Measurements from ENCODE around the gene HIP1.
"Not testable (repeated sequence)": the region's sequence is repeated elsewhere in the genome, so short reads cannot be mapped to it uniquely, and the experiment has no call there.

The HIP1 gene

GRCh38 chr7:75740846-75741497 lies 2.2 kb upstream of the HIP1 start:
- H3K4me3 ChIP-seq (ENCODE audit: low read depth, low read length) = no peak overlapping the region
- no peak for DNase-seq (ENCODE audit: low read depth)

- no peak for DNase-seq (ENCODE audit: low read depth)
- peak overlapping the region; percentile 65 for H3K4me3 ChIP-seq (ENCODE audit: low read depth, low read length)
Measured at GRCh38 chr7:75739796-75740672, 1.3 kb upstream of the HIP1 start.

GRCh38 chr7:75738975-75739795 lies 444 bp upstream of the HIP1 start:
- H3K4me3 ChIP-seq (ENCODE audit: low read depth, low read length) = peak overlapping the region; percentile 97
- DNase-seq (ENCODE audit: low read depth) = peak; percentile 96

- peak overlapping the region; percentile 97 for H3K4me3 ChIP-seq (ENCODE audit: low read depth, low read length)
- no peak for DNase-seq (ENCODE audit: low read depth)
Measured at GRCh38 chr7:75737856-75738603, 711 bp downstream of the HIP1 start.

GRCh38 chr7:75735581-75736350 lies 3.0 kb downstream of the HIP1 start:
- no peak for DNase-seq (ENCODE audit: low read depth)
- no peak overlapping the region for H3K4me3 ChIP-seq (ENCODE audit: low read depth, low read length)

GRCh38 chr7:75734586-75735458 lies 3.9 kb downstream of the HIP1 start:
- no peak for DNase-seq (ENCODE audit: low read depth)
- H3K4me3 ChIP-seq (ENCODE audit: low read depth, low read length) = no peak overlapping the region

- DNase-seq (ENCODE audit: low read depth) = peak; percentile 87
- H3K4me3 ChIP-seq (ENCODE audit: low read depth, low read length) = no peak overlapping the region
Measured at GRCh38 chr7:75732764-75733630, 5.7 kb downstream of the HIP1 start.

- no peak overlapping the region for H3K4me3 ChIP-seq (ENCODE audit: low read depth, low read length)
- DNase-seq (ENCODE audit: low read depth) = no peak
Measured at GRCh38 chr7:75732016-75732521, 6.7 kb downstream of the HIP1 start.

- no peak overlapping the region for H3K4me3 ChIP-seq (ENCODE audit: low read depth, low read length)
- DNase-seq (ENCODE audit: low read depth) = no peak
Measured at GRCh38 chr7:75729851-75730274, 8.9 kb downstream of the HIP1 start.

- no peak for DNase-seq (ENCODE audit: low read depth)
- H3K4me3 ChIP-seq (ENCODE audit: low read depth, low read length) = no peak overlapping the region
Measured at GRCh38 chr7:75727881-75728593, 10.7 kb downstream of the HIP1 start.

- H3K4me3 ChIP-seq (ENCODE audit: low read depth, low read length); DNase-seq (ENCODE audit: low read depth): not testable (repeated sequence)
Measured at GRCh38 chr7:75727351-75727750, 11.4 kb downstream of the HIP1 start.

GRCh38 chr7:75725306-75725705 lies 13.4 kb downstream of the HIP1 start:
- no peak for DNase-seq (ENCODE audit: low read depth)
- no peak overlapping the region for H3K4me3 ChIP-seq (ENCODE audit: low read depth, low read length)

GRCh38 chr7:75723444-75723843 lies 15.3 kb downstream of the HIP1 start:
- H3K4me3 ChIP-seq (ENCODE audit: low read depth, low read length) = no peak overlapping the region
- DNase-seq (ENCODE audit: low read depth) = no peak

- no peak overlapping the region for H3K4me3 ChIP-seq (ENCODE audit: low read depth, low read length)
- DNase-seq (ENCODE audit: low read depth) = no peak
Measured at GRCh38 chr7:75722373-75722772, 16.4 kb downstream of the HIP1 start.

- DNase-seq (ENCODE audit: low read depth); H3K4me3 ChIP-seq (ENCODE audit: low read depth, low read length): not testable (repeated sequence)
Measured at GRCh38 chr7:75721922-75722321, 16.8 kb downstream of the HIP1 start.

- no peak for DNase-seq (ENCODE audit: low read depth)
- H3K4me3 ChIP-seq (ENCODE audit: low read depth, low read length) = no peak overlapping the region
Measured at GRCh38 chr7:75721426-75721825, 17.3 kb downstream of the HIP1 start.
